H1 (cell line): ENCODE measurements around the gene IRGC. TPM values are rescaled to one million over a fixed set of nuclear protein-coding genes. Genes with fewer than 3 reads are reported as not detected.

Experiments
- CEBPB ChIP-seq: IDR thresholded peaks from 2 replicates; pipeline ENCODE4 v1.6.1; 2012; ENCODE audit warnings: low read depth, low read length
- HDAC2 ChIP-seq, 2 experiments: fragments of 300-600 bp in 1 of 2; sonication (generic) in 1 of 2; IDR thresholded peaks; 2 replicates each; pipeline ENCODE4 v1.6.1; 2011 to 2012; ENCODE audit warnings: low read depth in 2 of 2, low read length in 2 of 2, mild to moderate bottlenecking in 2 of 2, moderate library complexity in 2 of 2, borderline replicate concordance in 1 of 2, inconsistent platforms in 1 of 2
- polyA plus RNA-seq, 7 experiments: library from polyadenylated mRNA; depleted of rRNA in 3 of 7; stranded (reverse) in 5 of 7; unstranded in 2 of 7; fragments of >200 nt in 5 of 7; fragments of 200-250 nt in 2 of 7; gene quantifications; 1 replicate in 5 of 7; 2 replicates in 1 of 7; 4 replicates in 1 of 7; pipeline versions ENCODE4 v1.2.1 to v1.2.3, GENCODE V29; 2011 to 2013; ENCODE audit warnings: missing spikeins in 2 of 7, mixed read lengths in 2 of 7
- total RNA-seq: library from RNA; stranded (reverse); fragmentation: NEBNext Ultra II Directional; extraction: Animal tissue kit (Norgen Biotek cat#: 25700); gene quantifications from 2 replicates; pipeline ENCODE4 v1.2.1, GENCODE V29; 2021

IRGC gene
- total and polyA plus RNA-seq, 2 of the 8 experiments (the other 6 are each of a cell fraction or from before 2014, with no cell fraction given), result not detected

GRCh38 chr19:43692385-43692784, 23.5 kb upstream of the IRGC start (continued):
- no peak for TF ChIP-seq CEBPB
- no peak for TF ChIP-seq HDAC2 (IDR thresholded peaks at IDR 0.05; ENCODE audit: borderline replicate concordance in 1 of 2, low read depth in 2 of 2, low read length in 2 of 2)
